Sigmoid colon (tissue), 7 donors: ENCODE results near the gene CASZ1. TPM values are rescaled to one million over a fixed set of nuclear protein-coding genes. Genes with fewer than 3 reads are reported as not detected.

Experiments
- DNase-seq: peaks from one replicate; pipeline ENCODE4 v3.0.0-alpha.2; 2019
- H3K27ac ChIP-seq, 4 donors: fragments of 200-600 bp; sonication (generic); one replicate each; pipeline ENCODE4 v1.5.1; 2016 to 2019; ENCODE audit warnings: mild to moderate bottlenecking in 1 of 4
- H3K27me3 ChIP-seq, 3 donors: fragments of 200-600 bp; sonication (generic); one replicate each; pipeline ENCODE4 v1.5.1; 2019; ENCODE audit warnings: mild to moderate bottlenecking in 1 of 3
- H3K36me3 ChIP-seq, 4 donors: fragments of 200-600 bp; sonication (generic); one replicate each; pipeline ENCODE4 v1.5.1; 2016 to 2019
- H3K4me1 ChIP-seq, 4 donors: fragments of 200-600 bp; sonication (generic); one replicate each; pipeline ENCODE4 v1.5.1; 2017 to 2019
- H3K4me3 ChIP-seq, 4 donors: fragments of 200-600 bp; sonication (generic); one replicate each; pipeline ENCODE4 v1.5.1; 2017 to 2019; ENCODE audit warnings: mild to moderate bottlenecking in 2 of 4, moderate library complexity in 1 of 4
- H3K9me3 ChIP-seq, 4 donors: fragments of 200-600 bp in 3 of 4; sonication (generic) in 3 of 4; one replicate each; pipeline versions ENCODE4 v1.5.1 to v1.6.1; 2013 to 2019
- EP300 ChIP-seq, 4 donors: sonication (generic); formaldehyde crosslinking; IDR thresholded peaks; one replicate each; pipeline ENCODE4 v1.6.1; 2017; ENCODE audit warnings: antibody characterized with exemption in 4 of 4
- POLR2A ChIP-seq, 2 donors: fragments of 450-650 bp; IDR thresholded peaks; one replicate each; pipeline ENCODE4 v1.6.1; 2016; ENCODE audit warnings: antibody characterized with exemption in 2 of 2, mild to moderate bottlenecking in 2 of 2, moderate library complexity in 2 of 2
- POLR2AphosphoS5 ChIP-seq, 4 donors: sonication (generic); formaldehyde crosslinking; IDR thresholded peaks; one replicate each; pipeline ENCODE4 v1.6.1; 2017; ENCODE audit warnings: antibody characterized with exemption in 4 of 4
- WGBS, 2 donors: extraction: QIAGEN DNeasy Blood & Tissue Kit; methylation state at CpG; one replicate each; pipeline ENCODE4 v1.1.7; 2013; 5-methylcytosine and 5-hydroxymethylcytosine counted together
- intact Hi-C: fragments of 100-400 bp; cut with DNase I; formaldehyde crosslinking; loops from one replicate; pipeline ENCODE4 v1.15.1; 2023
- polyA plus RNA-seq, 3 donors: library from polyadenylated mRNA; stranded (reverse); fragments of 200-250 nt; gene quantifications; one replicate each; pipeline ENCODE4 v1.2.3, GENCODE V29; 2013
- total RNA-seq, 4 donors: library from RNA; depleted of rRNA; stranded (reverse); fragments of >200 nt; gene quantifications; one replicate each; pipeline ENCODE4 v1.1.0, GENCODE V29; 2016
- TF ChIP-seq, protein P1 (sequence below), 4 experiments: fragments of 450-650 bp in 3 of 4; fragments of 200-600 bp in 1 of 4; IDR thresholded peaks; one replicate each; pipeline ENCODE4 v1.5.1; 2016 to 2019; ENCODE audit warnings: antibody characterized with exemption in 4 of 4, mild to moderate bottlenecking in 3 of 4, moderate library complexity in 2 of 4
- donor health status: healthy with polysubstance abuse.
- donor health status: Bipolar disorder and iron deficiency.
- donor health status: healthy.

Gene CASZ1
- total and polyA plus RNA-seq, 7 donors: 4.2 to 47.9 (median 23.6) TPM

GRCh38 chr1:10682449-10683309, 113.8 kb downstream of the CASZ1 start:
- peak overlapping the region in 2 of 4 donors; percentile 3 to 16 for H3K4me3 ChIP-seq
- H3K27me3 ChIP-seq: no peaks in the 10 kb centered on the region
- H3K9me3 ChIP-seq: no peaks in the 10 kb centered on the region
- DNase-seq: no peak
- peak overlapping the region; percentile 87 to 98 (median 96) for H3K27ac ChIP-seq
- H3K4me1 ChIP-seq: peaks cover 4 to 100% (median 100%) of the 10 kb centered on the region in 4 donors
- intact Hi-C loops: loop anchor here (5.0 kb wide), 1 partner anchor 115 kb away; the partner anchor contains the start of gene CASZ1
- 52 to 72% methylated on average over 17 of the region's 17 CpGs for WGBS, 2 donors
- TF ChIP-seq POLR2AphosphoS5 (IDR thresholded peaks at IDR 0.05): peak in 2 of 4 donors; percentile 28 to 71
- TF ChIP-seq POLR2A (IDR thresholded peaks at IDR 0.05): no peak
- TF ChIP-seq EP300 (IDR thresholded peaks at IDR 0.05): peak in 1 of 4 donors; percentile 38
- TF ChIP-seq, protein P1, sequence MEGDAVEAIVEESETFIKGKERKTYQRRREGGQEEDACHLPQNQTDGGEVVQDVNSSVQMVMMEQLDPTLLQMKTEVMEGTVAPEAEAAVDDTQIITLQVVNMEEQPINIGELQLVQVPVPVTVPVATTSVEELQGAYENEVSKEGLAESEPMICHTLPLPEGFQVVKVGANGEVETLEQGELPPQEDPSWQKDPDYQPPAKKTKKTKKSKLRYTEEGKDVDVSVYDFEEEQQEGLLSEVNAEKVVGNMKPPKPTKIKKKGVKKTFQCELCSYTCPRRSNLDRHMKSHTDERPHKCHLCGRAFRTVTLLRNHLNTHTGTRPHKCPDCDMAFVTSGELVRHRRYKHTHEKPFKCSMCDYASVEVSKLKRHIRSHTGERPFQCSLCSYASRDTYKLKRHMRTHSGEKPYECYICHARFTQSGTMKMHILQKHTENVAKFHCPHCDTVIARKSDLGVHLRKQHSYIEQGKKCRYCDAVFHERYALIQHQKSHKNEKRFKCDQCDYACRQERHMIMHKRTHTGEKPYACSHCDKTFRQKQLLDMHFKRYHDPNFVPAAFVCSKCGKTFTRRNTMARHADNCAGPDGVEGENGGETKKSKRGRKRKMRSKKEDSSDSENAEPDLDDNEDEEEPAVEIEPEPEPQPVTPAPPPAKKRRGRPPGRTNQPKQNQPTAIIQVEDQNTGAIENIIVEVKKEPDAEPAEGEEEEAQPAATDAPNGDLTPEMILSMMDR (IDR thresholded peaks at IDR 0.05): no peak
- no peaks in the 10 kb centered on the region for H3K36me3 ChIP-seq

- Histone ChIP-seq H3K36me3 (no peaks in the 10 kb centered on the region), H3K4me1 (peaks cover 4 to 100% (median 100%) of the 10 kb centered on the region in 4 donors), H3K27ac (peak overlapping the region; percentile 87 to 98 (median 96)), H3K4me3 (peak overlapping the region in 2 of 4 donors; percentile 3 to 16), H3K9me3 (no peaks in the 10 kb centered on the region), H3K27me3 (no peaks in the 10 kb centered on the region)
- TF ChIP-seq, protein P1 (IDR thresholded peaks at IDR 0.05): no peak
- TF ChIP-seq EP300 (IDR thresholded peaks at IDR 0.05) (no peak), POLR2A (IDR thresholded peaks at IDR 0.05) (no peak), POLR2AphosphoS5 (IDR thresholded peaks at IDR 0.05) (no peak)
- WGBS, 2 donors: 36 to 49% methylated on average over 9 of the region's 9 CpGs
- no peak for DNase-seq
- intact Hi-C loops: loop anchor here (5.0 kb wide), 1 partner anchor 115 kb away; the partner anchor contains the start of gene CASZ1
Measured at GRCh38 chr1:10682108-10682445, 114.4 kb downstream of the CASZ1 start.

DNA sequence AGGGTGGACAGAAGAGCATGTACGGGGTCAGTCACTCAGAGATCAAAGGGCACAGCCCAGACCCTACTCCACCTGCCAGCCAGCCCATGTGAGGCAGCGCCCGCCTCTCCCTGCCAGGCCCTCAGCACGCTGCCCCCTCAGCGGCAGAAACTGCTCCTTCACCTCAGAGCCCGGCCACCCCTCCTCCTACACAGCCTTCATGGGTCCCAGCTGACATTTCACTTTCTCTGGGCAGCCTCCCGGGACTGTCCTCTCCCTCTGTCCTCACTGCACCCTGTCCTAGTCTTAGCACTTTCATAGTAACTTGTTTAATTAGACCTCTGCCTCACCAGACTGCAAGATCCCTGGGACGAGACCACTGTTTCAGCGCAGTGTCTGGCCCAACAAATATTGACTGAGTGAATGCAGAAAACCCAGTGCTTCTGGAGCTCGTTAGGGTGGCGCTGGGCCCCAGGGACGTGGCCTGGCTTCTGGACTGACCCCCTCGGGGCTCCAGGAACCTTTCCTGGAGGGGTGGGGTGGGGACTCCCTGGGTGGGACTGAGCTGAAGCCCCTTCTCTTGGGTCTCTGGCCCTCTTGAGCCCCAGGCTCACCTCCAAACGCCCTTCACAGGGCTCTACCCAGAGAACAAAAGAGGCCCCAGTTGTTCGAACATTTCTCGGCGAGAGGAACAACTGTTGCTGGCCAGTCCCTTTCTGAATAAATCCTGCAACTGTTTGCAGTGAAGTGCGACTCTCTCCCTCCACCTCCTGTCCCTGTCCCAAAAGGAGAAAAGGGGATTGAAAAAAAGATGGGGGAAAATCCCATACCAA, 114.9 kb downstream of the CASZ1 start:
- no peaks in the 10 kb centered on the region for H3K36me3 ChIP-seq
- DNase-seq: no peak
- WGBS, 2 donors: 86 to 88% methylated on average over 18 of the region's 18 CpGs
- no peaks in the 10 kb centered on the region for H3K27me3 ChIP-seq
- H3K4me3 ChIP-seq: peak overlapping the region in 1 of 4 donors; percentile 9
- intact Hi-C loops: loop anchor here (5.0 kb wide), 1 partner anchor 116 kb away; the partner anchor contains the start of gene CASZ1
- peaks cover 4 to 100% (median 100%) of the 10 kb centered on the region in 4 donors for H3K4me1 ChIP-seq
- peak overlapping the region; percentile 87 to 98 (median 96) for H3K27ac ChIP-seq
- TF ChIP-seq EP300 (IDR thresholded peaks at IDR 0.05) (no peak), POLR2AphosphoS5 (IDR thresholded peaks at IDR 0.05) (no peak), POLR2A (IDR thresholded peaks at IDR 0.05) (no peak)
- TF ChIP-seq, protein P1 (IDR thresholded peaks at IDR 0.05): no peak
- H3K9me3 ChIP-seq: no peaks in the 10 kb centered on the region

DNA sequence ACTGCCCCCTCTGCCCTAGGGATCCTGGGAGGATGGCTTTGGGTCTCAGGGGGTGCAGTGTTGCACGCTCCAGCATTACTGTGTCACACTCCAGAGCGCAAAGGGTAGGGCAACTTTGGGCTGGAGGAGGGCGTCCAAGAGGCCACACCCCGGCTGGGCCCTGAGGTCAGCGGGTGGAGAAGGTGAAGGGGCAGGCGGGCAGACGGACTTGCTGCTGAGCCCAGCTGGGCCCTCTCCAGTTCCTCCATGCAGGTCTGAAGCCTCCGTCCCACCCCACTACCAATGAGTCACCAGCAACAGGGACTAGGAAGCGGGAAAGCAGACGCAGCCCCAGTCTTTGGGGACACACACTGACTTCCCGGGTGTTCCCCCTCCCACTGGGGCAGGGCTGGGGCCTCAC, 116.0 kb downstream of the CASZ1 start:
- DNase-seq: no peak
- Histone ChIP-seq H3K27ac (peak overlapping the region; percentile 87 to 98 (median 96)), H3K27me3 (no peaks in the 10 kb centered on the region), H3K4me3 (peak overlapping the region in 2 of 4 donors; percentile 3 to 13), H3K9me3 (no peaks in the 10 kb centered on the region), H3K4me1 (peaks cover 4 to 100% (median 100%) of the 10 kb centered on the region in 4 donors), H3K36me3 (no peaks in the 10 kb centered on the region)
- TF ChIP-seq, protein P1 (IDR thresholded peaks at IDR 0.05): no peak
- TF ChIP-seq POLR2AphosphoS5 (IDR thresholded peaks at IDR 0.05) (peak in 1 of 4 donors; percentile 22), EP300 (IDR thresholded peaks at IDR 0.05) (no peak), POLR2A (IDR thresholded peaks at IDR 0.05) (no peak)
- intact Hi-C loops: loop anchor here (5.0 kb wide), 1 partner anchor 117 kb away; the partner anchor contains the start of gene CASZ1
- WGBS, 2 donors: 52 to 81% methylated on average over 11 of the region's 11 CpGs
